GM18858 (cell line): ENCODE data around the gene SOAT2.
"Not testable (repeated sequence)": the region's sequence is repeated elsewhere in the genome, so short reads cannot be mapped to it uniquely, and the experiment has no call there.

Experiments
- ATAC-seq: cut with Tn5 transposase; IDR thresholded peaks from one replicate; pipeline ENCODE4 v1.9.1; 2021; ENCODE audit not compliant: unreplicated experiment

SOAT2 gene

DNA sequence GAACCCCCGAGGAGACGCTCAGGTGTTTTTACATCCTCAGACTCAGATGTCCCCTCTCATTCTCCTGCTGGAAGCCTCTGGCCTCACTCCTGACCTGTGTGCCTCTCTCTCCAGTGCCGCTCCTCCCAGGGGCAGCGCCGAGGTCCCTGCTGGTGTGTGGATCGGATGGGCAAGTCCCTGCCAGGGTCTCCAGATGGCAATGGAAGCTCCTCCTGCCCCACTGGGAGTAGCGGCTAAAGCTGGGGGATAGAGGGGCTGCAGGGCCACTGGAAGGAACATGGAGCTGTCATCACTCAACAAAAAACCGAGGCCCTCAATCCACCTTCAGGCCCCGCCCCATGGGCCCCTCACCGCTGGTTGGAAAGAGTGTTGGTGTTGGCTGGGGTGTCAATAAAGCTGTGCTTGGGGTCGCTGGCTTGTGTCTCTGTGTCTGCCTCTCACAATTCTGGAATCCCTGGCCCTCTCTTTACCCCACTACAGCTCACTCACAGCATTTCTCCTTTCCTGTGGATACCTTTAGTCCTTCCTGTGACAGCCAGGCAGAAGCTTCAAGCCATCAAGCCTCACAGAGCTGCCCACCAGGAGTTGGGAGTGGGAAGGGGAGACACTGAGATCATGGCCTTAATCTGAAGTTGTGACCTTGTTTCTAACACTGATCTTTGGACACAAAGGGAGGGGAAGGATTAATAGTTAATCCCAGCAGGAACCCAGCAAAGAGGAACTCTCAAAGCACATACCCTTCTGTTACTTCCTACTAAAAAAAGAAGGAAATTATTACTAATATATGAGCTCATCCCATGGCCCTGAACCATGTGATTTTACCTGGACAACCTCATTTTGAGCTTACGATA is 1.1 kb upstream of the SOAT2 start:
- no peak for ATAC-seq

DNA sequence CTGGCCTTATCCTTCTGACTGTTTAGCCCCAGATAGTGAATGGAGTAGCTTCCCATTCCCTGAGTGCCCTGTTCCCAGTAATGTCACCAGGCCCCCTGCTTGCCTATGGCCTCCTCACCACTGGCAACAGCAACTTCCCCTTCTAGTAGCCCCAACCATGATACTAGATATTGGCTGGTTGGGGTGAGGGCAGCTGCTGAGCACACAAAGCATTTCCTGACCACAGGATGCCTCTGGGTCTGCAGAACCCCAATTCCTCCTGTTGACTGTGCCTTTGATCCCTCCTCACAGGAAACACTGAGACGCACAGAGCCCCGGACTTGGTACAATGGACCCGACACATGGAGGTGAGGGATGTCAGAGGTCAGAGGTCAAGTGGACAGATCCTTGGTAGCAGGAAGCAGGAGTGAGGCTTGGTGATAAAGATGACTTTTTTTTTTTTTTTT is 597 bp downstream of the SOAT2 start:
- no peak for ATAC-seq

DNA sequence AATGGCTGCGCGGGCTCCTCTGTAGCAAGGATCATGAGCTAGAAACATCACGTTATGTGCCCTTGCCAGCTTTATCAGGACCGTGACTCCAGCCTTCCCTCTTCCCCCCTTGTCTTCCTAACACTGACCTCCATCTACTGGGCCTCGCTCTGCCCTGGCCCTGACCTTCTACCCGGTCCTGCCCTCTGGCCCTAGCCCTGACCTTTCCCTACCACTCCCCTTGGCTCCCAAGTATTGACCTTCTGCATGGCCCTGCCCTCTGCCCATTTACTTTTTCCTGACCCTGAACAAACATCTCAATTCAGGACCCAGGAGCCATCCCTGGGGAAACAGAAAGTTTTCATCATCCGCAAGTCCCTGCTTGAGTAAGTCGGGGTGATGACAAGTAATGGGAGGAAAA is 2.0 kb downstream of the SOAT2 start:
- no peak for ATAC-seq

DNA sequence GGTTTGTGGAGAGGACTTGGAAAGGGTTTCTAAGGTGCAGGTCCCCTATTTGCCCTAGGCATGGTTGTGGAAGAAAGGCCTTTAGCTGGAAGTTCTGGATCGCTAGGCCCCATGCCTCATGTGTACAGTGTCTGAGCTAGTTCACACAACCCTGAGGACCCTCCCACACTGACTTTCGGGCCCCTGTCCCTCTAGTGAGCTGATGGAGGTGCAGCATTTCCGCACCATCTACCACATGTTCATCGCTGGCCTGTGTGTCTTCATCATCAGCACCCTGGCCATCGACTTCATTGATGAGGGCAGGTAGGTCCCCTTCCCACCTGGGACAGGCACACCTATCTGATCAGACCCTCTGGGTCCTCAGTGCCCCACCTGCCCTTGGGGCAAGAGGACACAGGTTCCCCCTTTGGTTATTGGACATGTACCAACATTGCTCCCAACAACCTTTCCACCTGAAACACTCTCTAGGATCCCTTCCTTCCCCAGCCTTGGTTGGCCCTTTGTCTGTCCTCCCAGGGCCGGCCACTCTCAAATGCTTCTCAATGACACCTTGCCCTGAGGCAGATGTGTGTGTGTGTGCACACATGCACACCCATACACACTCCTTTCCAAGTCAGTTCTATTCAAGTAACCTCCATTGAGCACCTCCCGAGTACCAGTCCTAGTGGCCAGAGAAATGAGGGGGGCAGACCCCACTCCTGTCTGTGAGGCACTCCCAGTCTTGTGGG is 2.6 kb downstream of the SOAT2 start:
- no peak for ATAC-seq

DNA sequence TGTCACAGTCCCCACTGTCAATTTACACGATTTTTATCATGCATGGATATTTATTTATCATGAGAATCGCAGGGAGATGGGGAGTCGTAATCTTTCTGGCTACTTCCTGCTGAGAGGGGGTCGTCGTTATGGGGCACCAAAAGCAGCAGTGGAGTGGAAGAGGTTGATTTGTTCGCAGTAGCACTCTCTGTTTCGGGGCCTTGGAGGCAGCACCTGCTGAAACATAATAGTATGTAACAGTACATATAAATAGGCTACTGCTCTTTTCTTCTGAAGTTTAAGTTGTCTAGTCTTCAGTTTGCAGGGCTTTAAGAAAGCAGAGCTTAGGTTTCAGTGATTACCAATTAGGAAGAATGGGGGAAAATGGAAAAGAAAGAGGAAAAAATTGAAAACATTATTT is 3.8 kb downstream of the SOAT2 start:
- no peak for ATAC-seq

DNA sequence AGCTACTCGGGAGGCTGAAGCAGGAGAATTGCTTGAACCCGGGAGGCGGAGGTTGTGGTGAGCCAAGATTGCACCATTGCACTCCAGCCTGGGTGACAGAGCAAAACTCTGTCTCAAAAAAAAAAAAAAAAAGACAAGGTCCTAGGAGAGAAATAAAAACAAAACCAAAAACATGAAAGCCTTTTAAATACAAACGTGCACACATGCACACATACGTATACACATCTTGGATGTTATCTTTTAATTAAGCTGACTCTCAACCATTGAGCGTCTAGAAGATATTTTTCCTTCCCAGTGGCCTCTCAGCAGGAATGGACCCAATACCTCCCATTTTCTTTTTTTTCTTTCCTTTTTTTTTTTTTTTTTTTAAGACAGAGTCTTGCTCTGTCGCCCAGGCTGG is 9.1 kb downstream of the SOAT2 start:
- not testable (repeated sequence) for ATAC-seq

DNA sequence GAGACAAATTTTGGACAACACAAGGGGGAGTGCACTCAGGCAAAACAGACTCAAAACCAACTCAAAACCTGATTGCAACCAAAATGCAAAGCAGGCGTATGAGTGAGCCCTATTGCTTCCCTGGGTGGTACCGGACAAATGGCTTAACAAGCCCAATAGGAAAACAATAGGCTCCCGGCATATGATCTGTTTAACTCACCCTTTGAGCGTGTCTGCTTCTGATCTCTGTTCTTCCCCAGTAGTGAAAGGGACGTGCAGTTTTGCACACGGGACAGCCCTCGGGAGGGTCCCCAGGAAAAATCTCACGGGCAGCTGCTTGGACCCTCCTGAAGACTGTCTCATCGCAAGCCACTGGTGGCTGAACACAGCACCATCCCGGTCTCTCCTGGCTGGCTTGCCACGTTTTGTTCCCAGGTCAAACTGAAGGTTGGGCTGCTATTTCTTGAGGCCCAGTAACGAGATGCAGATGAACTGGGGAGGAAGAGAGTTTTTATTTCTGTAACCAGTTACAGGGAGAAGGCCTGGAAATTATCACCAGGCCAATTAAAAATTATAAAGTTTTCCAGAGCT is 9.9 kb downstream of the SOAT2 start:
- ATAC-seq, result no peak

DNA sequence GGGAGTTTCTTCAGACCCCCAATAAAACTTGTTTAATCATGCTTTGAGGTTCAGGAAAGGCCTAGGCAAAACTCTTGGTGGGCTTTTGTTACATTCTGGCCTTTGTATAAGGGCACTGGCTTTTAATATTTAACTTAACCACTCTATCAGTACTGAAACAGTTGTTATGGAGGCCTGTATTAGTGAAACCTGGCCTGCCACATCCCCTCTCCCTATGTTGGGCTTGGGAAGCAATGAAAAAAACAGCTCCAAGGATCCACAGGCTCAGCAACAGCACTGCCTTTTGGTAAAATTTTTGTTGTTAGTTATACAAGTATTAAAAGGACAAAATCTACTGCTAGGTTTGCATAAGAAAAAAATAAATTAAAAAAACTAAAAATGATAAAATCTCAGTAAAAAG is 10.7 kb downstream of the SOAT2 start:
- ATAC-seq, result no peak

DNA sequence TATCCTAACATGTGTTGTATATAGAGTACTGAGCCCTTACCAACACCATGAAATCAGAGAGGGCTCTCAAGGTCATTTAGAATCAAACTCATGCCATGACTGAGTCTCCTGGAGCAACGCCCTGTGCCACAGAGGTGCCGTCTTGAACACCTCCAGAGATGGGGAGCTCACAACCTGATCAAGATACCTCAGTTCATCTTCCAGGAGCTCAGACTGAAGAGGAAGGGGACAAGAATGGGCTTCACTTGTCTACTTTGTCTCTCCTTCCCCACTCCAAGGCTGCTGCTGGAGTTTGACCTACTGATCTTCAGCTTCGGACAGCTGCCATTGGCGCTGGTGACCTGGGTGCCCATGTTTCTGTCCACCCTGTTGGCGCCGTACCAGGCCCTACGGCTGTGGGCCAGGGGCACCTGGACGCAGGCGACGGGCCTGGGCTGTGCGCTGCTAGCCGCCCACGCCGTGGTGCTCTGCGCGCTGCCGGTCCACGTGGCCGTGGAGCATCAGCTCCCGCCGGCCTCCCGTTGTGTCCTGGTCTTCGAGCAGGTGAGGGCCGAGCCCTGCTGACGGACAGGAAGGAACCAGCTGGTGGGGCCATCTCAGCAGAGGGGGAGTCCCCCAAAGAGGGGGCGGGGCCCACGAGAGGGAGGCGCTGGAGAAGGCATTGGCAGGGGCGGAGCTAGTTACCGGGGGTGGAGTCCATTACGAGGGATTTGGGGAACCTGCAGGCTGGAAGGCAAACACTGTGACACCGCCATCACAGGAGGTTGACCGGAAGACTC is 12.0 kb downstream of the SOAT2 start:
- ATAC-seq, result no peak

DNA sequence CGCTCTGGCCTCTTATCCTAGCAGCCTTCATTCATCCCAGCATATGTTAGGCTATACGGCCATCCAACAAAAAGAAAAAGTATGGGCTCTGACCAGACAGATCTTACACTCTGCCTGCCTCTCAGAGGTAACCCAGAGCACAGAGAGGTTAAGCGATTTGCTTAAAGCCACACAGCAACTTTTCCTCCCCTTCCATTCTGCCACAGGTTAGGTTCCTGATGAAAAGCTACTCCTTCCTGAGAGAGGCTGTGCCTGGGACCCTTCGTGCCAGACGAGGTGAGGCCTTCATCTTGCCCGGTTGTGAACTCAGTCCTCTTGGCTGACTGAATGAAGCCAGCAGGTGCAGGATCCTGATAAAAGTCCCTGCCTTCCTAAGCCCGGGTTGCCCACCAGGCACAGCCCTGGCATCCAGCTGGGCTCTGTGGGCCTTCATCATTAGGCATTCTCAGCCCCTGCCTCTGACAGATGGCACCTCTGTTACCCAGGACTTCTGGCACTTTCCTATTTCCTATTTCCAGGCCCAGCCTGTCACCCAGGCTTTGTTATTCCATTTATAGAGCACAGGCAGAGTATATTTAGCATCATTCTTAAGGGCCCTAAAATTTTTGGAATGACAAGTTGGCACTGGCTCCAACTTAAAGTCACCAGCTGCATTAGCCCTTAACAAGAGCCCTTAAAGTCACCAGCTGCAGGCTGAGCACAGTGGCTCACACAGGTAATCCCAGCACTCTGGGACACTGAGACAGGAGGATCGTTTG is 12.8 kb downstream of the SOAT2 start:
- no peak for ATAC-seq

DNA sequence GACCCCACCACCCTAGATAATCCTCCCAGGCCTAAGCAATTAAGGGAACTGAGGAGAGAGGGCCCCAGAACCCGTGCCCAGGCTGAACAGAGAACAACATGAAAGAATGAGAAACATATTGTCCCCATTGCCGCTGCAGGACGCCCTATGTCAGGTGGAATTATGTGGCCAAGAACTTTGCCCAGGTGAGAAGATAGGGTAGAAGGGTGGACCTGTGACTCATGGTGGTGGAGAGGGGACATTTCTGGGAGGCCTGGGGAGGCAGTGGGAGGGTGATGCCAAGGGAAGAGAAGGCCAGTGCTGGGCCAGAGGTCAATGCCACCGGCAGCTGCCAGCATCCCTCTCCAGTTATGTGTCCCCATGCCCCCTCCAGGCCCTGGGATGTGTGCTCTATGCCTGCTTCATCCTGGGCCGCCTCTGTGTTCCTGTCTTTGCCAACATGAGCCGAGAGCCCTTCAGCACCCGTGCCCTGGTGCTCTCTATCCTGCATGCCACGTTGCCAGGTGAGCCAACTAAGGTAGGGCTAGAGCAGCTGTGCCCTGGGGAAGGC is 15.5 kb downstream of the SOAT2 start:
- no peak for ATAC-seq

DNA sequence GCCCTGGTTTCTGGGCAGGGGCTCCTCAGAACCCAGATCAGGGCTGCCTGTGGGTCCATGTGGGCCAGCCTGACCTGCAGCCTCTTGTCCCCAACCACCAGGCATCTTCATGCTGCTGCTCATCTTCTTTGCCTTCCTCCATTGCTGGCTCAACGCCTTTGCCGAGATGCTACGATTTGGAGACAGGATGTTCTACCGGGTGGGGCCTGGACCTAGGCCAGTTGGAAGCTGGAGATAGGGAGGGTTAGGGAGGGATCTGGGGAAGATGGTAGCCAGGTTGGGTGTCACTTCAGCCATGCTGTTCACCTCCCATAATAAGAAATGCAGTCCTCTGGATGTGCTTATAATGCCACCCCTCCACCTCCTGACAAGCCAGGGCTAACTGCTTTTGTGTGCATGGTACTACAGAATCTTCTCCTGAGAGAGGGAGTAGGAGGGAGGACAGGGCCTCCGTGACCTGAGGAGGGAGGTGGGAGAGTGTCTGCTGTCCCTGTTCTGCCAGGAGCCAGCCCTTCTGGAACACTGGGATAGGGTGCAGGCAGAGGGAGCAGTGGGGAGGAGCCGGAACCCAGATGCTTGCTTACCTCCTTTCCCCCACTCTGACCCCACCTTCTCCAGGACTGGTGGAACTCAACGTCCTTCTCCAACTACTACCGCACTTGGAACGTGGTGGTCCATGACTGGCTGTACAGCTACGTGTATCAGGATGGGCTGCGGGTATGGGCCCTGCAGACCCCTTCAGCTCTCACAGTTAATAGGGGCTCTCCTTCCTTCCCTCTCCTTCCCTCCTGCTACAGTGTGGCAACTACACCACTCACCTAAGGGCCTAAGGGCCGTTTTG is 17.6 kb downstream of the SOAT2 start:
- ATAC-seq, result no peak

DNA sequence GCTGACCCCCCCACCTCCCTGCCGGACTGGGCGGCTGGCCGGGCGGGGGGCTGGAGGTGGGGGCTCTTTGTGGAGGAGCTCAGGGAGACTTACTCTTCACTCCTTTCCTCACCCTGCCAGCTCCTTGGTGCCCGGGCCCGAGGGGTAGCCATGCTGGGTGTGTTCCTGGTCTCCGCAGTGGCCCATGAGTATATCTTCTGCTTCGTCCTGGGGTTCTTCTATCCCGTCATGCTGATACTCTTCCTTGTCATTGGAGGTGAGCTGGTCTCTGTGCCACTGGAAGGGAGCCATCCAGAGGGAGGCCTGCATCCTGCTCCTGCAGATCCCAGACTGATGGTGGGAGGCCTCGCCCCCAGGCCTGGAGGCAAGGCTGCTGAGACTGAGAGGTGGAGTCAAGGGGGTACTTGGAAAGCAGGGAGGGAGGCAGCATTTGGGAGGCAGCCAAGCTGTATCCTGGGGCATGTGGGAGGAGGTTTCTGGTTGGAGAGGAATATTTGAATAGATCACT is 19.7 kb downstream of the SOAT2 start:
- ATAC-seq, result no peak

DNA sequence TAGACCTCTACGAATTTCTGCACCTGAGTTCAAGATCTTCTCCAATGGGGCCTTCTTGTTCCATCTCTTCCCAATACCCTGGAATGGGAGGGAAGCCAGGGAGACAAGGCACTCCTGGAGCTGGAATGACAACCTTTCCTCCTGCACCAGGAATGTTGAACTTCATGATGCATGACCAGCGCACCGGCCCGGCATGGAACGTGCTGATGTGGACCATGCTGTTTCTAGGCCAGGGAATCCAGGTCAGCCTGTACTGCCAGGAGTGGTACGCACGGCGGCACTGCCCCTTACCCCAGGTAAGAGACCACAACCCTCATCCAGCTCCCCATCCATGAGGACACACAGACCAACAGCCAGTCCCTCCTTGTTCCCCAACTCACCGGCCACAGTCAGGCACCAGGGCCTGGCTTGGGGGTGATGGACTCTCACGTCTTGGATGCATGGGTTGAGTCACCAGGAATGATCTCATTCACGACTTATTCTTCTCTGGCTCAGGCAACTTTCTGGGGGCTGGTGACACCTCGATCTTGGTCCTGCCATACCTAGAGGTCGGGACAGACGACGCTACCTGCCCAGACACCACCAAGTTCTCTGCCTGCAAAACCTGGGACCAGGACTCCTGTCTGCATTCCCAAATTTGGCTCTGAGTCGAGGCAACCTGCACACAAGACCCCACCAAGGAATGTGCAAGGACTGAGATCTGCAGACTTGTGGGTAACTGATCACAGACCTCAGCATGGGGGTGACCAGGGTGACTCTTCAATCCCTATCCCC is 20.5 kb downstream of the SOAT2 start:
- no peak for ATAC-seq

DNA sequence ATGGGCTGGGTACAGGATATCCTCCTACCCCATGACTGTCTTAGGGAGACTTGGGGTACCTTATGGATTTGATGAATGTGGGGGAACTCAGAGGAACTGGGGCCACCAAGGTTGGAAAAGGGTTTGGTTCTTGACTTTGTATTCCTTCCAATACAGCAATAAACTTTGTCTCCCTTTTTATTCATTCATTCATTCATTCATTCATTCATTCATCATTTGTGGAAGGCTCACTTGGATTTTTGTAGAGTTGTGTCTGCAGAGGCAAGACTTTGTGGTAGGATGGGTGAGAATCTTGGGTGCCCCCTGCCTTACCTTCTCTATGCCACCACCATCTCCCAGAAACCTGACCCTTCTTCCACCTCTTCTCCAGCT is 21.1 kb downstream of the SOAT2 start:
- no peak for ATAC-seq

DNA sequence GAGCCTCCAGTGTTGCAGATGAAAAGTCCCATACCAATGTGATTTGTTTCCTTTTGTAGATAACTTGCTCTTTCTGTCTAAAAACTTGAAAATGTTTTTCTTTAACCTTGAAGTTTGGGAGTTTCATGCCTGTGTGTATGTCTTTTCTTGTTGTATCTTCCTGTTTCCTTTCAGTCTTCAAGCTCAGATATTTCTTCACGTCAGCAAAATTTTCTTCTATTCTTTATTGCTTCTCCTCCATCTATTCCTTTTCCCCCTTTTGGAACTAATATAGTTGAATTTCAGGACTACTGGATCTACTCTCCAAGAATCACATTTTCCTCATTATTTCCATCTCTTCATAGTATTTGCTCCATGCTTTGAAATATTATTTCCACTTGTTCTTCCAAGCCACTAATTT is 23.9 kb downstream of the SOAT2 start:
- no peak for ATAC-seq

DNA sequence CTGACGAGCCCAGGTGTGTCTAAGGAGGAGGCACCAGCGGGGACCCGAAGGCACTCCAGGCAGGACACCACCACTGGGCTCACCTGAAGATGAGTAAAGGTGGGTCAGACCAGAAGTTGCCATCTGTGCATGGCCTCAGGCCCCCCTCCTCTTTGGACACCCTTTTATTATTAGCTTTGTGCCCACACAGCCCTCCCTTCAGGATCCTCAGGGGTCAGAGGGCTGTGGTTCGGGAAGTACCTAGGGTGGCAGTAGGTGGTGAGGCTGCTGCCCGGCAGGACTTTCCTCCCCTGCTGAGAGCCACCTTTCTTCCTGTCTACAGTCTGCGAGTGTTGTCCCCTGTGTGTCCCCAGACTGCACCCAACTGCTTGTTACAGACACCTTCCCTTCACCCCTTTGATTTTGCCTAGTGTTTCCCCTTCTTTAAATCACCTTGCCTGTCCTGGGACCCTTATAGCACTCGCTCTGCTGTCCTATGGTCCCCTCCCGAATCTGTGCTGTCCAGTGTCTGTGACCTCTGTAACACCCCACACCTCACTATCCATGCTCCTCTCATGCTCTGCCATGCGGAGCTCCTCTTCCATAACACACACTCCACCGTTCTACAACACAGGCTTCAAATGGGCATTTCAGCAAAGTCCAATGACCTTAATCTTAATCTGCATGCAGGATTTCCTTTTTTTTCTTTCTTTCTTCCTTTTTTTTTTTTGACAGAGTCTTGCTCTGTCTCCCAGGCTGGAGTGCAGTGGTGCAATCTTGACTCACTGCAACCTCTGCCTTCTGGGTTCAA is 25.7 kb downstream of the SOAT2 start:
- no peak for ATAC-seq

DNA sequence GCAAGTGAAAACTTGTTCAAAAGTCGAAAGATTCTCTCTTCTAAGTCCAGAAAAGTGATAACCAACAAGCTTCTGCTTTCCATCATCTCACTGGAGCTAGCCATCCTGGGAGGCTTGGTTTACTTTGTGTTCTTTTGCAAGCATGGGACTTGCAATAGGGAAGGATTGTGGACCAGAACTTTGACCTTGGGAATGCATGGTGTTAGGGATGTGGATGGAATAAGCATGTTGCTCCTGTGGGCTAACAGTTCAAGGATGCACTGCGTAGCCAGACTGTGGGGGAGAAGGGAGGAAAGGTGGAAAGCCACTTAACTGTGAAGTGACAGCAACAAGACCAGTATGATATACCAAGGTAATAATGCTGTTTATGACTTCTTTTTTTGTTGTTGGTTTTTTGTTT is 28.6 kb downstream of the SOAT2 start:
- ATAC-seq, result no peak
